ENCODE data around the gene MUSK. TPM values are rescaled to one million over a fixed set of nuclear protein-coding genes. Genes with fewer than 3 reads are reported as not detected.

The MUSK gene
- polyA plus RNA-seq, 1 donor (not counting 4 experiments of a cell fraction or from before 2014, with no cell fraction given) = not detected

- Histone ChIP-seq H3K36me3 (ENCODE audit: control insufficient read depth in 2 of 2, extremely low read depth in 1 of 2, insufficient read depth in 2 of 2, low read length in 2 of 2) (no peaks in the 10 kb centered on the region), H3K9ac (ENCODE audit: control insufficient read depth, extremely low read depth, insufficient read depth, low read length) (no peak overlapping the region), H4K20me1 (ENCODE audit: control insufficient read depth, extremely low read depth, insufficient read depth, low read length) (no peaks in the 10 kb centered on the region), H3K27me3 (ENCODE audit: control insufficient read depth, extremely low read depth, insufficient read depth, low read length) (no peaks in the 10 kb centered on the region), H3K79me2 (ENCODE audit: control insufficient read depth, insufficient read depth, low read length) (no peaks in the 10 kb centered on the region), H3K9me3 (ENCODE audit: control insufficient read depth, low read depth, low read length) (peaks cover 2% of the 10 kb centered on the region), H3K27ac (ENCODE audit: control insufficient read depth, insufficient read depth, low read length) (no peak overlapping the region), H3K4me3 (ENCODE audit: control insufficient read depth in 2 of 3, extremely low read depth in 1 of 3, insufficient read depth in 2 of 3, low read depth in 1 of 3, low read length in 3 of 3) (no peak overlapping the region), H3K4me2 (ENCODE audit: control insufficient read depth, extremely low read depth, insufficient read depth, low read depth, low read length) (no peak overlapping the region), H3K4me1 (ENCODE audit: control insufficient read depth, extremely low read depth, insufficient read depth, low read length) (no peaks in the 10 kb centered on the region), H3K9me1 (ENCODE audit: control insufficient read depth, extremely low read depth, insufficient read depth, low read length) (no peaks in the 10 kb centered on the region), H2AFZ (ENCODE audit: control insufficient read depth, low read length) (no peak overlapping the region)
- FAIRE-seq (no peak), DNase-seq (ENCODE audit: low read depth, low spot score) (no peak)
- dilution Hi-C loops (cut with MboI; ENCODE audit: extremely low pct_ligation_motif_present, low sequenced_read_pairs) = loop anchor here (25.0 kb wide), 1 partner anchor 99 kb away; no protein-coding TSS in a partner anchor
- TF ChIP-seq CTCF (optimal IDR thresholded peaks at IDR 0.05 in 1 of 3, IDR thresholded peaks at IDR 0.05 in 1 of 3, conservative IDR thresholded peaks at IDR 0.05 in 1 of 3; ENCODE audit: extremely low read depth in 1 of 3, insufficient read depth in 2 of 3, low read length in 3 of 3) (no peak), EZH2 (IDR thresholded peaks at IDR 0.05; ENCODE audit: low read length) (no peak)
Observed at GRCh38 chr9:110712955-110713354, 44.4 kb downstream of the MUSK start.

- Histone ChIP-seq H3K9me1 (ENCODE audit: control insufficient read depth, extremely low read depth, insufficient read depth, low read length) (no peaks in the 10 kb centered on the region), H3K36me3 (ENCODE audit: control insufficient read depth in 2 of 2, extremely low read depth in 1 of 2, insufficient read depth in 2 of 2, low read length in 2 of 2) (no peaks in the 10 kb centered on the region), H3K9me3 (ENCODE audit: control insufficient read depth, low read depth, low read length) (peaks cover 2% of the 10 kb centered on the region), H3K4me3 (ENCODE audit: control insufficient read depth in 2 of 3, extremely low read depth in 1 of 3, insufficient read depth in 2 of 3, low read depth in 1 of 3, low read length in 3 of 3) (no peak overlapping the region), H3K27ac (ENCODE audit: control insufficient read depth, insufficient read depth, low read length) (no peak overlapping the region), H3K4me2 (ENCODE audit: control insufficient read depth, extremely low read depth, insufficient read depth, low read depth, low read length) (no peak overlapping the region), H3K27me3 (ENCODE audit: control insufficient read depth, extremely low read depth, insufficient read depth, low read length) (no peaks in the 10 kb centered on the region), H4K20me1 (ENCODE audit: control insufficient read depth, extremely low read depth, insufficient read depth, low read length) (no peaks in the 10 kb centered on the region), H2AFZ (ENCODE audit: control insufficient read depth, low read length) (no peak overlapping the region), H3K4me1 (ENCODE audit: control insufficient read depth, extremely low read depth, insufficient read depth, low read length) (no peaks in the 10 kb centered on the region), H3K9ac (ENCODE audit: control insufficient read depth, extremely low read depth, insufficient read depth, low read length) (no peak overlapping the region), H3K79me2 (ENCODE audit: control insufficient read depth, insufficient read depth, low read length) (no peaks in the 10 kb centered on the region)
- dilution Hi-C loops (cut with MboI; ENCODE audit: extremely low pct_ligation_motif_present, low sequenced_read_pairs) = loop anchor here (25.0 kb wide), 1 partner anchor 98 kb away; no protein-coding TSS in a partner anchor
- DNase-seq (ENCODE audit: low read depth, low spot score) = no peak
- TF ChIP-seq CTCF (optimal IDR thresholded peaks at IDR 0.05 in 1 of 3, IDR thresholded peaks at IDR 0.05 in 1 of 3, conservative IDR thresholded peaks at IDR 0.05 in 1 of 3; ENCODE audit: extremely low read depth in 1 of 3, insufficient read depth in 2 of 3, low read length in 3 of 3) (no peak), EZH2 (IDR thresholded peaks at IDR 0.05; ENCODE audit: low read length) (no peak)
- FAIRE-seq = no peak
Observed at GRCh38 chr9:110714314-110714713, 45.7 kb downstream of the MUSK start.

Measured in keratinocyte (primary cell).